Ovary (tissue), 9 donors: ENCODE measurements around the gene FIGN. TPM values are rescaled to one million over a fixed set of nuclear protein-coding genes. Genes with fewer than 3 reads are reported as not detected.

ENCODE experiments used
- DNase-seq, 5 donors: peaks; one replicate each; pipeline ENCODE4 v3.0.0-alpha.2; 2019 to 2020
- H3K27ac ChIP-seq, 2 donors: fragments of 200-600 bp; one replicate each; pipeline versions ENCODE4 v1.5.1 to v1.8.0; 2019 to 2022
- H3K27me3 ChIP-seq: fragments of 200-600 bp; one replicate; pipeline ENCODE4 v1.8.0; 2022
- H3K36me3 ChIP-seq: fragments of 200-600 bp; sonication (generic); one replicate; pipeline ENCODE4 v1.5.1; 2019
- H3K4me1 ChIP-seq: one replicate; pipeline ENCODE4 v1.8.1; 2013; ENCODE audit warnings: mild to moderate bottlenecking, moderate library complexity; ENCODE audit not compliant: insufficient read depth
- H3K4me3 ChIP-seq: fragments of 200-600 bp; sonication (generic); one replicate; pipeline ENCODE4 v1.5.1; 2017
- H3K9me3 ChIP-seq, 2 donors: fragments of 200-600 bp in 1 of 2; sonication (generic) in 1 of 2; one replicate each; pipeline versions ENCODE4 v1.5.1 to v1.8.1; 2013 to 2019; ENCODE audit warnings: mild to moderate bottlenecking in 1 of 2, moderate library complexity in 1 of 2
- EP300 ChIP-seq: sonication (generic); formaldehyde crosslinking; IDR thresholded peaks from one replicate; pipeline ENCODE4 v1.6.1; 2017; ENCODE audit warnings: antibody characterized with exemption
- POLR2A ChIP-seq: fragments of 450-650 bp; IDR thresholded peaks from one replicate; pipeline ENCODE4 v1.6.1; 2017; ENCODE audit warnings: antibody characterized with exemption, mild to moderate bottlenecking, moderate library complexity
- WGBS, 3 donors: extraction: QIAGEN DNeasy Blood & Tissue Kit in 1 of 3; methylation state at CpG; one replicate each; pipeline versions ENCODE4 v1.1.5 to v1.1.7; 2013 to 2017; 5-methylcytosine and 5-hydroxymethylcytosine counted together
- intact Hi-C, 4 donors: fragments of 100-400 bp; cut with DNase I; formaldehyde crosslinking; loops; one replicate each; pipeline versions ENCODE4 v1.11.0 to v1.15.1; 2022 to 2023
- polyA plus RNA-seq, 2 donors: library from polyadenylated mRNA; stranded (reverse); fragments of 200-250 nt in 1 of 2; fragments of 350-450 nt in 1 of 2; fragmentation: Illumina TruSeq in 1 of 2; extraction: RNeasy Lipid Tissue Mini Kit (QIAGEN cat#74804) in 1 of 2; gene quantifications; one replicate each; pipeline ENCODE4 v1.2.3, GENCODE V29; 2013 to 2014
- total RNA-seq, 7 donors: library from RNA; depleted of rRNA in 2 of 7; stranded (reverse); fragments of >200 nt in 2 of 7; fragmentation: NEBNext Ultra II Directional in 3 of 7; extraction: Animal tissue kit (Norgen Biotek cat#: 25700) in 3 of 7; gene quantifications; one replicate each; pipeline versions ENCODE4 v1.1.0 to v1.2.4, GENCODE V29; 2016 to 2023
- TF ChIP-seq, protein P1 (sequence below), 3 donors: fragments of 450-650 bp in 2 of 3; fragments of 200-600 bp in 1 of 3; IDR thresholded peaks; one replicate each; pipeline versions ENCODE4 v1.5.1 to v1.8.0; 2016 to 2022; ENCODE audit warnings: antibody characterized with exemption in 3 of 3, mild to moderate bottlenecking in 1 of 3
- donor health status: DM: no; HTN: no; CAD: no; lungs with moderate emphysema.
- donor health status: DM: no; HTN: no; CAD: no.
- donor health status: Bipolar disorder and iron deficiency.
- donor health status: DM: yes; HTN: yes; CAD: no.
- donor health status: DM: no; HTN: no; CAD: no.
- donor health status: DM: yes; HTN: yes; CAD: no.

The FIGN gene
- total and polyA plus RNA-seq, 9 donors, result 2.4 to 15.5 (median 8.9) TPM

DNA sequence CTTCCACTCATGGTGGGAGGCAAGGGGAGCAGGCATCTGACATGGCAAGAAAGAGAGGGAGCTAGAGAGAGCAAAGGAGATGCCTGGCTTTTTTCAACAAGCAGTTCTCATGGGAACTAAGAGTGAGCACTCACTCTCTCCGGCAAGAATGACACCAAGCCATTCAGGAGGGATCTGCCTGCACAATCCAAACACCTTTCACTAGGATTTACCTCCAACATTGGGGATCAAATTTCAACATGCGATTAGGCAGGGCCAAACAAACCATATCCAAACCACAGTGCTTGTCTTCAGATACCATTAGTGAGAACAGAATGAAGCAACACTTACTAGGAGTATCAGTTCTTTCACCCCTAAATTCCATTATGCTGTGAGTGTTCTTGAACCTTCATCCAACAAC is 77.3 kb downstream of the FIGN start:
- TF ChIP-seq, protein P1, sequence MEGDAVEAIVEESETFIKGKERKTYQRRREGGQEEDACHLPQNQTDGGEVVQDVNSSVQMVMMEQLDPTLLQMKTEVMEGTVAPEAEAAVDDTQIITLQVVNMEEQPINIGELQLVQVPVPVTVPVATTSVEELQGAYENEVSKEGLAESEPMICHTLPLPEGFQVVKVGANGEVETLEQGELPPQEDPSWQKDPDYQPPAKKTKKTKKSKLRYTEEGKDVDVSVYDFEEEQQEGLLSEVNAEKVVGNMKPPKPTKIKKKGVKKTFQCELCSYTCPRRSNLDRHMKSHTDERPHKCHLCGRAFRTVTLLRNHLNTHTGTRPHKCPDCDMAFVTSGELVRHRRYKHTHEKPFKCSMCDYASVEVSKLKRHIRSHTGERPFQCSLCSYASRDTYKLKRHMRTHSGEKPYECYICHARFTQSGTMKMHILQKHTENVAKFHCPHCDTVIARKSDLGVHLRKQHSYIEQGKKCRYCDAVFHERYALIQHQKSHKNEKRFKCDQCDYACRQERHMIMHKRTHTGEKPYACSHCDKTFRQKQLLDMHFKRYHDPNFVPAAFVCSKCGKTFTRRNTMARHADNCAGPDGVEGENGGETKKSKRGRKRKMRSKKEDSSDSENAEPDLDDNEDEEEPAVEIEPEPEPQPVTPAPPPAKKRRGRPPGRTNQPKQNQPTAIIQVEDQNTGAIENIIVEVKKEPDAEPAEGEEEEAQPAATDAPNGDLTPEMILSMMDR (IDR thresholded peaks at IDR 0.05), result no peak
- no peak for TF ChIP-seq EP300
- TF ChIP-seq POLR2A, result no peak
- H3K9me3 ChIP-seq, result no peaks in the 10 kb centered on the region
- peaks cover 2% of the 10 kb centered on the region for H3K4me1 ChIP-seq
- no peak for DNase-seq
- no peak overlapping the region for H3K4me3 ChIP-seq
- no peak overlapping the region for H3K27ac ChIP-seq
- H3K36me3 ChIP-seq, result no peaks in the 10 kb centered on the region
- H3K27me3 ChIP-seq, result no peaks in the 10 kb centered on the region
- intact Hi-C loops, result no loop called here
- 43 to 65% (median 61%) methylated on average over 2 of the region's 2 CpGs for WGBS, 3 donors

DNA sequence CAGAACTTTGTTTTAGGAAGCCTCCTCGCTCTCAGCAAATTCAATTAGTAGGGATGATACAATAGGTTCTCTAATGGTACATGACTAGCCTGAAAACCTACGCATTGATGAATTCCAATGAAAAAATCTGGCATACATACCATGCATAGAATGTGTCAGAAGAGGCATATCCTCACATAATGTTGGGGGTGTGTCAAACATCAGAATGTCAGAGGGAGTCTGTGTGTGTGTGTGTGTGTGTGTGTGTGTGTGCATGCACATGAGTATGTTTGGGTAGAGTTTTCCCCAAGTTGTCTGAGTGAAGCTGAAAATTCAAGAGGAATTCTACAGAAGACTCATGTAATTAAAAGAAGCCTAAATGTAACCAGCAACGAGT is 78.5 kb downstream of the FIGN start:
- intact Hi-C loops, result no loop called here
- WGBS, 3 donors, result 72 to 79% (median 73%) methylated on average over 3 of the region's 3 CpGs
- H3K9me3 ChIP-seq, result no peaks in the 10 kb centered on the region
- no peak for DNase-seq
- no peak overlapping the region for H3K27ac ChIP-seq
- no peaks in the 10 kb centered on the region for H3K27me3 ChIP-seq
- H3K36me3 ChIP-seq, result no peaks in the 10 kb centered on the region
- no peak overlapping the region for H3K4me3 ChIP-seq
- TF ChIP-seq EP300, result no peak
- TF ChIP-seq POLR2A, result no peak
- TF ChIP-seq, protein P1 (IDR thresholded peaks at IDR 0.05), result no peak
- peaks cover 2% of the 10 kb centered on the region for H3K4me1 ChIP-seq

DNA sequence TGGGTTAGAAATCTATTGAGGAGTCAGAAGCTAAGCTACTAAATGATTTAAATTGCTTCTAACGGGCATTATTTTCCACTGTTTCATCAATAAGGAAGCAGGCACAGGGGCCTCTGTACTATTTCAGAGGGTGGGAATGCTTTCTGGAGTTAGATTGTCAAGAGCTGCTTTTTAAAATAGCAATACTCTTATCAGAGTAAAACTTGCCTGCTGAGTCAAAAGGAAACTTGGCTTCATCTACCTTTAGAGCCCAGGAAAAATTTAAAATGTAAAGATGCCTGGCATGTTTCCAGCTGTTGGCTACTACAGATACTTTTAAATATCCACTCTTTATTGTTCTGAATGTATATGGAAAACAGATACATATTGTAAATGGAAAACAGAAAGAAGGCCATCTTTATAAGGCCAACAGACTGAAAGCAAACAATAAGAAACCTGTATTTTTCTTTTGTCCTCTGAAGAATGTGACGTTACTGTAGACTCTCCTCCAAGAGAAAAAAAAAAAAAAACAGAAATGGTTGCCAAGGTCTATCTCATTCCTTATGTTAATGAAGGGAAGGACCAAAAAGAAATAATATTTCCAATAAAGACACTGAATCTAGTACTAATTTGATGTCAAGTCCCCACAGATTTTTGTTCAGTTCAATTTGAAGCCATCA is 79.1 kb downstream of the FIGN start:
- TF ChIP-seq, protein P1 (IDR thresholded peaks at IDR 0.05), result no peak
- TF ChIP-seq POLR2A, result no peak
- no peak for TF ChIP-seq EP300
- H3K4me3 ChIP-seq, result no peak overlapping the region
- H3K27ac ChIP-seq, result no peak overlapping the region
- no peak for DNase-seq
- 40 to 49% (median 46%) methylated on average over 2 of the region's 2 CpGs for WGBS, 3 donors
- no peaks in the 10 kb centered on the region for H3K9me3 ChIP-seq
- H3K36me3 ChIP-seq, result no peaks in the 10 kb centered on the region
- intact Hi-C loops, result no loop called here
- H3K27me3 ChIP-seq, result no peaks in the 10 kb centered on the region
- H3K4me1 ChIP-seq, result peaks cover 2% of the 10 kb centered on the region

DNA sequence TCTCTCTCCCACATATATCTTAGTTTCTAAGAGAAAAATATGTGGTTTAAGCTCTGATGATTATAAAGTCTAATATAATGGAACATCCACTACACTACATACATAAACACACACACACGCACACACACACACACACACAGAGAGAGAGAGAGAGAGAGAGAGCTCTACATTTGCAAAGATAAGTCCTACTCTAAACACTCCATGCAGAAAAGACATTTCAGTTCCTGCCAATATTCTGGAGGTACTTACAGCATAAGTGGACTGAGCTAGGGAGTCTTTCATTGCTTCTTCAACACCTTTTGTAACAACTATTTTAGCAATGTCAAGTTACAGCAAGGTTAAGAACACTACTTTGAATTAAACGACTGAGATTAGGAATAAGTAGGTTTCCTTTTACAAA is 80.1 kb downstream of the FIGN start:
- peaks cover 2% of the 10 kb centered on the region for H3K4me1 ChIP-seq
- H3K27me3 ChIP-seq, result no peaks in the 10 kb centered on the region
- H3K36me3 ChIP-seq, result no peaks in the 10 kb centered on the region
- no peaks in the 10 kb centered on the region for H3K9me3 ChIP-seq
- DNase-seq, result no peak
- no peak overlapping the region for H3K27ac ChIP-seq
- no peak overlapping the region for H3K4me3 ChIP-seq
- TF ChIP-seq POLR2A (no peak), EP300 (no peak)
- TF ChIP-seq, protein P1 (IDR thresholded peaks at IDR 0.05), result no peak
- WGBS, 3 donors, result 66 to 69% (median 67%) methylated on average over 2 of the region's 2 CpGs
- intact Hi-C loops, result no loop called here
